ENCODE measurements around the gene ENAH.
"Not testable (repeated sequence)": the region's sequence is repeated elsewhere in the genome, so short reads cannot be mapped to it uniquely, and the experiment has no call there.

Gene ENAH

DNA sequence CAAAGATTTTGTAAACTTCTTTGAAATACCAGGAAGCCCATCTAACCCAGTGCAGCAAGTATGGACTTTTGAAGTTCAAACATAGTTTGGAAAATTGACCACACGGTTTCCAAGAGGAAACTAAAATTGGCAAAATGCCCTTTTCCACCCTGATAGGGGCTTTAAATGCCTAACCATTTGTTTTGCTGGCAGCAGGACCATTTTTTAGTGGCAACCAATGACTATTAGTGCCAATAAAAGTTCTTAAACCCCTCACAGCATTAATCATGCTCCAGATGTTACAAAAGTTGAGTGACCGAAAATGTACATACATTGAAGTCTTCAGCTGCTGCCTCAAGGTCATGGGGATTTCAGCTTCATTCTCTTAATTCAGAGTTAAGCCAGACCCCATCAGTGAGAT is 46.4 kb upstream of the ENAH start:
- Histone ChIP-seq H3K9ac (ENCODE audit: low read depth, low read length, poor library complexity, severe bottlenecking) (no peak overlapping the region), H3K36me3 (ENCODE audit: insufficient read depth, low read length) (no peaks in the 10 kb centered on the region), H3K9me2 (replicated peaks; ENCODE audit: low read depth, low read length) (no peaks in the 10 kb centered on the region), H3F3A (ENCODE audit: low read depth) (no peaks in the 10 kb centered on the region), H3K27me3 (ENCODE audit: insufficient read depth, low read length, poor library complexity, severe bottlenecking) (no peaks in the 10 kb centered on the region), H3K79me2 (ENCODE audit: insufficient read depth, low read length) (no peaks in the 10 kb centered on the region), H3K4me2 (ENCODE audit: low read depth, low read length, poor library complexity, severe bottlenecking) (no peak overlapping the region), H3K9me3 (ENCODE audit: insufficient read depth, low read depth, low read length) (no peaks in the 10 kb centered on the region), H3K4me3 (ENCODE audit: low read length, poor library complexity, severe bottlenecking) (no peak overlapping the region), H4K20me1 (ENCODE audit: insufficient read depth, low read length, poor library complexity, severe bottlenecking) (no peaks in the 10 kb centered on the region), H3K4me1 (ENCODE audit: insufficient read depth, low read length, poor library complexity, severe bottlenecking) (no peaks in the 10 kb centered on the region), H2AFZ (ENCODE audit: low read length) (no peak overlapping the region)
- TF ChIP-seq EZH2phosphoT487 (IDR thresholded peaks at IDR 0.05; ENCODE audit: borderline replicate concordance): no peak
- TF ChIP-seq, protein P1, sequence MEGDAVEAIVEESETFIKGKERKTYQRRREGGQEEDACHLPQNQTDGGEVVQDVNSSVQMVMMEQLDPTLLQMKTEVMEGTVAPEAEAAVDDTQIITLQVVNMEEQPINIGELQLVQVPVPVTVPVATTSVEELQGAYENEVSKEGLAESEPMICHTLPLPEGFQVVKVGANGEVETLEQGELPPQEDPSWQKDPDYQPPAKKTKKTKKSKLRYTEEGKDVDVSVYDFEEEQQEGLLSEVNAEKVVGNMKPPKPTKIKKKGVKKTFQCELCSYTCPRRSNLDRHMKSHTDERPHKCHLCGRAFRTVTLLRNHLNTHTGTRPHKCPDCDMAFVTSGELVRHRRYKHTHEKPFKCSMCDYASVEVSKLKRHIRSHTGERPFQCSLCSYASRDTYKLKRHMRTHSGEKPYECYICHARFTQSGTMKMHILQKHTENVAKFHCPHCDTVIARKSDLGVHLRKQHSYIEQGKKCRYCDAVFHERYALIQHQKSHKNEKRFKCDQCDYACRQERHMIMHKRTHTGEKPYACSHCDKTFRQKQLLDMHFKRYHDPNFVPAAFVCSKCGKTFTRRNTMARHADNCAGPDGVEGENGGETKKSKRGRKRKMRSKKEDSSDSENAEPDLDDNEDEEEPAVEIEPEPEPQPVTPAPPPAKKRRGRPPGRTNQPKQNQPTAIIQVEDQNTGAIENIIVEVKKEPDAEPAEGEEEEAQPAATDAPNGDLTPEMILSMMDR (conservative IDR thresholded peaks at IDR 0.05; ENCODE audit: low read length): no peak

DNA sequence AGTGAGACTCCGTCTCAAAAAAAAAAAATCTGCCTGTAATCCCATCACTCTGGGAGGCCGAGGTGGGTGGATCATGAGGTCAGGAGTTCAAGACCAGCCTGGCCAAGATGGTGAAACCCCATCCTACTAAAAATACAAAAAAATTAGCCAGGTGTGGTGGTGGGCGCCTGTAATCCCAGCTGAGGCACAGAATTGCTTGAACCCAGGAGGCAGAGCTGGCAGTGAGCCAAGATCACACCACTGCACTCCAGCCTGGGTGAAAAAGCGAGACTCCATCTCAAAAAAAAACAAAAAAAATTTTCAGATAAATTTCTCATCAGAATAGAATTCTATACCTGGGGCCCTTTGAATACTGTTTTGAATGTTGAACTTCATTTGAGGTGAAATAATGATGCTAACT is 45.3 kb upstream of the ENAH start:
- not testable (repeated sequence) for H3K9me2 ChIP-seq (replicated peaks; ENCODE audit: low read depth, low read length); H3K27me3 ChIP-seq (ENCODE audit: insufficient read depth, low read length, poor library complexity, severe bottlenecking); H3K36me3 ChIP-seq (ENCODE audit: insufficient read depth, low read length); H3F3A ChIP-seq (ENCODE audit: low read depth); H3K9me3 ChIP-seq (ENCODE audit: insufficient read depth, low read depth, low read length); H3K9ac ChIP-seq (ENCODE audit: low read depth, low read length, poor library complexity, severe bottlenecking); H3K4me3 ChIP-seq (ENCODE audit: low read length, poor library complexity, severe bottlenecking); H3K79me2 ChIP-seq (ENCODE audit: insufficient read depth, low read length); H3K4me1 ChIP-seq (ENCODE audit: insufficient read depth, low read length, poor library complexity, severe bottlenecking); H2AFZ ChIP-seq (ENCODE audit: low read length); H3K4me2 ChIP-seq (ENCODE audit: low read depth, low read length, poor library complexity, severe bottlenecking); H4K20me1 ChIP-seq (ENCODE audit: insufficient read depth, low read length, poor library complexity, severe bottlenecking)

DNA sequence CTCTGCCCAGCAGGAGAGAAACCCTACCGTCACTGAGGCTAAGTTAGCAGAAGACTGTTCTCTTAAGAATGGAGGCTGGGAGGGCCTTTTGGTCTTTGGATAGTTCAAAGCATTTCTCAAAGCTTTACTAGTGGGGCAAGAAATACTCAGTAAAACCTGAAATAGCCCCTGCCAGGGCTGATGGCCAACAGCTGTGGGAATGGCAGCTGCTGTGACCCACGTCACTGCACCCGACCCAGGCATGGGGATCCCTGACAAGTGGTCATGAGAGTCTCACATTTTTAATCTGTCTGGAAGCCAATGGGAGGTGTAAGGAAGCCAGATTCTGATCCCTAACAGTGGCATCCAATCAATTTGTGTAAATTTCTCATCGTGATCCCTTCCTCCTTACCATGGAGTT is 44.5 kb upstream of the ENAH start:
- Histone ChIP-seq H3F3A (ENCODE audit: low read depth) (no peaks in the 10 kb centered on the region), H3K79me2 (ENCODE audit: insufficient read depth, low read length) (no peaks in the 10 kb centered on the region), H3K9me2 (replicated peaks; ENCODE audit: low read depth, low read length) (no peaks in the 10 kb centered on the region), H3K4me3 (ENCODE audit: low read length, poor library complexity, severe bottlenecking) (no peak overlapping the region), H3K27me3 (ENCODE audit: insufficient read depth, low read length, poor library complexity, severe bottlenecking) (no peaks in the 10 kb centered on the region), H3K4me1 (ENCODE audit: insufficient read depth, low read length, poor library complexity, severe bottlenecking) (no peaks in the 10 kb centered on the region), H4K20me1 (ENCODE audit: insufficient read depth, low read length, poor library complexity, severe bottlenecking) (no peaks in the 10 kb centered on the region), H3K9me3 (ENCODE audit: insufficient read depth, low read depth, low read length) (no peaks in the 10 kb centered on the region), H3K36me3 (ENCODE audit: insufficient read depth, low read length) (no peaks in the 10 kb centered on the region), H3K4me2 (ENCODE audit: low read depth, low read length, poor library complexity, severe bottlenecking) (no peak overlapping the region), H2AFZ (ENCODE audit: low read length) (no peak overlapping the region), H3K9ac (ENCODE audit: low read depth, low read length, poor library complexity, severe bottlenecking) (no peak overlapping the region)
- TF ChIP-seq EZH2phosphoT487 (IDR thresholded peaks at IDR 0.05; ENCODE audit: borderline replicate concordance): no peak
- TF ChIP-seq, protein P1 (conservative IDR thresholded peaks at IDR 0.05; ENCODE audit: low read length): no peak

DNA sequence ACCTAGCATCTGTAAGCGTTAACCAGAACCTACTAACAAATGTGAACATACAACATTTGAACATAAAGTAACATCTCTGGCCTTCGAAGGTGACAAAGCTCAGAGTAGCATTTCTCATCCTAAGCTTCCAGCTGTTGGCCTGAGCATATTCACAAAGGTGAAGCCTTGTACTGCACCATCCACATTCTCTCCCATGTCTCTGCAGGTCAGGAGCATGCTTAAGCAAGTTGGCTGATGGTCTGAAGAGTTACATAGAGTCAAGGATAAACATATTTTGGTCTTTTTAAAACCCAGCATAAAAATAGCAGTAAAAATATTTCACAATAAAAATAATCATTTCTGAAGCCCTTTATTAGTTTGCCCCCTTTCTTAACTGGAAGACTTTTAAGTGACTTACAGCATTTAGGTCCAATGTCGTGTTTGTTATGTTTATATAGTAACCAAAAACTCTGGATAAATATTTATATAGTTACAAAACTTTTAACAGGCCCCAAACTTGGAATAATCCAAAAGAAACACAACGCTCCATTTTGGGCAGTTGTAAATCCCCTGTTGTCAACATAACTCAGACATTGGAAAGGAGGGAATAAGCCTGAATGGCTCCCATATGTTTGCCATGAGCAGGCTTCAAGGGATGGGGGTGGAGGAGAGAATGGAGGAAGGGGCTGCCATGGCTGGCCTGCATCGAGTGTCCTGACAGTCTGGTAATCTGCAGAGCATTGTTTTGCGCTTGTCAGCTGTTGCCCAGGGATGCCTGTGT is 42.8 kb upstream of the ENAH start:
- Histone ChIP-seq H3K4me1 (ENCODE audit: insufficient read depth, low read length, poor library complexity, severe bottlenecking) (no peaks in the 10 kb centered on the region), H3K36me3 (ENCODE audit: insufficient read depth, low read length) (no peaks in the 10 kb centered on the region), H3K9ac (ENCODE audit: low read depth, low read length, poor library complexity, severe bottlenecking) (no peak overlapping the region), H3K9me2 (replicated peaks; ENCODE audit: low read depth, low read length) (no peaks in the 10 kb centered on the region), H3K79me2 (ENCODE audit: insufficient read depth, low read length) (no peaks in the 10 kb centered on the region), H3K4me2 (ENCODE audit: low read depth, low read length, poor library complexity, severe bottlenecking) (no peak overlapping the region), H4K20me1 (ENCODE audit: insufficient read depth, low read length, poor library complexity, severe bottlenecking) (no peaks in the 10 kb centered on the region), H3K9me3 (ENCODE audit: insufficient read depth, low read depth, low read length) (no peaks in the 10 kb centered on the region), H3K4me3 (ENCODE audit: low read length, poor library complexity, severe bottlenecking) (no peak overlapping the region), H2AFZ (ENCODE audit: low read length) (no peak overlapping the region), H3K27me3 (ENCODE audit: insufficient read depth, low read length, poor library complexity, severe bottlenecking) (no peaks in the 10 kb centered on the region), H3F3A (ENCODE audit: low read depth) (no peaks in the 10 kb centered on the region)
- no peak for TF ChIP-seq EZH2phosphoT487 (IDR thresholded peaks at IDR 0.05; ENCODE audit: borderline replicate concordance)
- TF ChIP-seq, protein P1 (conservative IDR thresholded peaks at IDR 0.05; ENCODE audit: low read length): no peak
